ENCODE data around the gene E4F1. TPM values are rescaled to one million over a fixed set of nuclear protein-coding genes. Genes with fewer than 3 reads are reported as not detected.
A peak's percentile ranks its signal among the peaks of the same experiment; 100 is the strongest.

The E4F1 gene
- total and polyA plus RNA-seq, 5 donors from 2014 or later = 11.6 to 38.7 (median 14.9) TPM

- H3K4me3 Mint-ChIP-seq = no peak overlapping the region
- DNase-seq (no peak), ATAC-seq (ENCODE audit: low read depth in 2 of 2) (no peak)
- no peaks in the 10 kb centered on the region for H3K27me3 ChIP-seq (ENCODE audit: control insufficient read depth, insufficient read depth, low read length)
- H3K9me3 Mint-ChIP-seq = no peaks in the 10 kb centered on the region
- H3K36me3 ChIP-seq (ENCODE audit: control insufficient read depth, insufficient read depth, low read length) = no peaks in the 10 kb centered on the region
- peaks cover 3% of the 10 kb centered on the region for H3K36me3 Mint-ChIP-seq
- no peaks in the 10 kb centered on the region for H3K27me3 Mint-ChIP-seq
- H3K4me3 ChIP-seq (ENCODE audit: low read depth, low read length) = no peak overlapping the region
- H3K27ac Mint-ChIP-seq = no peak overlapping the region
- H3K4me1 ChIP-seq (ENCODE audit: control insufficient read depth, insufficient read depth, low read length, poor library complexity, severe bottlenecking) = no peaks in the 10 kb centered on the region
- no peaks in the 10 kb centered on the region for H3K9me3 ChIP-seq (ENCODE audit: control insufficient read depth in 2 of 2, low read length in 2 of 2)
- no peaks in the 10 kb centered on the region for H3K4me1 Mint-ChIP-seq
- H3K27ac ChIP-seq (ENCODE audit: insufficient read depth, low read length, poor library complexity, severe bottlenecking) = no peak overlapping the region
These were observed 59.6 kb downstream of the E4F1 start for GRCh38 chr16:2282866-2283555.

- H3K4me1 ChIP-seq (ENCODE audit: control insufficient read depth, insufficient read depth, low read length, poor library complexity, severe bottlenecking) = no peaks in the 10 kb centered on the region
- no peak overlapping the region for H3K27ac Mint-ChIP-seq
- H3K36me3 Mint-ChIP-seq = peaks cover 3% of the 10 kb centered on the region
- no peak overlapping the region for H3K27ac ChIP-seq (ENCODE audit: insufficient read depth, low read length, poor library complexity, severe bottlenecking)
- no peak for DNase-seq
- H3K27me3 Mint-ChIP-seq = no peaks in the 10 kb centered on the region
- ATAC-seq (ENCODE audit: low read depth in 2 of 2) = no peak
- H3K4me3 ChIP-seq (ENCODE audit: low read depth, low read length) = no peak overlapping the region
- no peaks in the 10 kb centered on the region for H3K27me3 ChIP-seq (ENCODE audit: control insufficient read depth, insufficient read depth, low read length)
- H3K4me1 Mint-ChIP-seq = no peaks in the 10 kb centered on the region
- H3K9me3 ChIP-seq (ENCODE audit: control insufficient read depth in 2 of 2, low read length in 2 of 2) = no peaks in the 10 kb centered on the region
- H3K9me3 Mint-ChIP-seq = no peaks in the 10 kb centered on the region
- no peaks in the 10 kb centered on the region for H3K36me3 ChIP-seq (ENCODE audit: control insufficient read depth, insufficient read depth, low read length)
- H3K4me3 Mint-ChIP-seq = no peak overlapping the region
These were observed 60.8 kb downstream of the E4F1 start for GRCh38 chr16:2284001-2284770.

GRCh38 chr16:2284797-2285576, 61.6 kb downstream of the E4F1 start:
- Mint-ChIP-seq H3K9me3 (no peaks in the 10 kb centered on the region), H3K4me1 (no peaks in the 10 kb centered on the region), H3K36me3 (peaks cover 6% of the 10 kb centered on the region), H3K27ac (peak overlapping the region in 1 of 3 donors; percentile 45), H3K4me3 (peak overlapping the region in 1 of 4 donors; percentile 63), H3K27me3 (no peaks in the 10 kb centered on the region)
- Histone ChIP-seq H3K4me1 (ENCODE audit: control insufficient read depth, insufficient read depth, low read length, poor library complexity, severe bottlenecking) (no peaks in the 10 kb centered on the region), H3K9me3 (ENCODE audit: control insufficient read depth in 2 of 2, low read length in 2 of 2) (no peaks in the 10 kb centered on the region), H3K4me3 (ENCODE audit: low read depth, low read length) (no peak overlapping the region), H3K27ac (ENCODE audit: insufficient read depth, low read length, poor library complexity, severe bottlenecking) (no peak overlapping the region), H3K27me3 (ENCODE audit: control insufficient read depth, insufficient read depth, low read length) (no peaks in the 10 kb centered on the region), H3K36me3 (ENCODE audit: control insufficient read depth, insufficient read depth, low read length) (no peaks in the 10 kb centered on the region)
- no peak for ATAC-seq (ENCODE audit: low read depth in 2 of 2)
- DNase-seq = no peak

Other genes starting within 250 kb of the E4F1 start
- 0.47 TPM for gene NOXO1, start 242.1 kb upstream of the E4F1 start, total RNA-seq
- gene NOXO1, start 242.1 kb upstream of the E4F1 start, polyA plus RNA-seq = under 1 TPM in 2 of 4 donors, not detected in 2; 0.16 to 0.35 TPM
- gene GFER, start 239.4 kb upstream of the E4F1 start, total RNA-seq = 18.4 TPM
- gene GFER, start 239.4 kb upstream of the E4F1 start, polyA plus RNA-seq = 10 to 100 TPM; 30.5 to 45.5 (median 36.5) TPM
- gene SYNGR3, start 233.6 kb upstream of the E4F1 start, total RNA-seq = 3.2 TPM
- 1 to 10 TPM in 2 of 4 donors, under 1 TPM in 1, not detected in 1; 0.82 to 1.8 (median 1.1) TPM for gene SYNGR3, start 233.6 kb upstream of the E4F1 start, polyA plus RNA-seq
- 48.2 TPM for gene ZNF598, start 213.8 kb upstream of the E4F1 start, total RNA-seq
- 1 to 10 TPM; 1.8 to 3.1 (median 2.9) TPM for gene ZNF598, start 213.8 kb upstream of the E4F1 start, polyA plus RNA-seq
- gene NPW, start 203.8 kb upstream of the E4F1 start, total RNA-seq = not detected
- not detected for gene NPW, start 203.8 kb upstream of the E4F1 start, polyA plus RNA-seq
- 1.5 TPM for gene NHERF2, start 196.7 kb upstream of the E4F1 start, total RNA-seq
- gene NHERF2, start 196.7 kb upstream of the E4F1 start, polyA plus RNA-seq = under 1 TPM; 0.09 to 0.86 (median 0.21) TPM
- 15.0 TPM for gene NTHL1, start 175.8 kb upstream of the E4F1 start, total RNA-seq
- gene NTHL1, start 175.8 kb upstream of the E4F1 start, polyA plus RNA-seq = 10 to 100 TPM; 24.7 to 52.7 (median 38.4) TPM
- gene TSC2, start 175.6 kb upstream of the E4F1 start, total RNA-seq = 133 TPM
- gene TSC2, start 175.6 kb upstream of the E4F1 start, polyA plus RNA-seq = 10 to 100 TPM; 22.7 to 26.6 (median 26.4) TPM
- 86.1 TPM for gene PKD1, start 87.7 kb upstream of the E4F1 start, total RNA-seq
- 1 to 10 TPM; 1.4 to 4.4 (median 2.6) TPM for gene PKD1, start 87.7 kb upstream of the E4F1 start, polyA plus RNA-seq
- gene RAB26, start 75.0 kb upstream of the E4F1 start, total RNA-seq = not detected
- gene RAB26, start 75.0 kb upstream of the E4F1 start, polyA plus RNA-seq = 1 to 10 TPM in 2 of 4 donors, under 1 TPM in 2; 0.38 to 1.2 (median 0.93) TPM
- gene TRAF7, start 67.8 kb upstream of the E4F1 start, total RNA-seq = 33.4 TPM
- gene TRAF7, start 67.8 kb upstream of the E4F1 start, polyA plus RNA-seq = 1 to 10 TPM; 4.0 to 7.3 (median 4.8) TPM
- not detected for gene CASKIN1, start 27.0 kb upstream of the E4F1 start, total RNA-seq
- gene CASKIN1, start 27.0 kb upstream of the E4F1 start, polyA plus RNA-seq = not detected
- gene MLST8, start 18.1 kb upstream of the E4F1 start, total RNA-seq = 23.5 TPM
- 10 to 100 TPM; 20.9 to 31.1 (median 24.3) TPM for gene MLST8, start 18.1 kb upstream of the E4F1 start, polyA plus RNA-seq
- gene BRICD5, start 12.7 kb upstream of the E4F1 start, total RNA-seq = 10.9 TPM
- under 1 TPM in 2 of 4 donors, not detected in 2; 0.08 to 0.33 TPM for gene BRICD5, start 12.7 kb upstream of the E4F1 start, polyA plus RNA-seq
- gene PGP, start 8.8 kb upstream of the E4F1 start, total RNA-seq = 14.2 TPM
- gene PGP, start 8.8 kb upstream of the E4F1 start, polyA plus RNA-seq = 10 to 100 TPM in 2 of 4 donors, 1 to 10 TPM in 2; 6.1 to 13.4 (median 8.8) TPM
- 0.37 TPM for gene DNASE1L2, start 12.9 kb downstream of the E4F1 start, total RNA-seq
- gene DNASE1L2, start 12.9 kb downstream of the E4F1 start, polyA plus RNA-seq = not detected
- 23.4 TPM for gene ECI1, start 28.0 kb downstream of the E4F1 start, total RNA-seq
- gene ECI1, start 28.0 kb downstream of the E4F1 start, polyA plus RNA-seq = 10 to 100 TPM; 49.0 to 62.8 (median 56.2) TPM
- 189 TPM for gene RNPS1, start 44.5 kb downstream of the E4F1 start, total RNA-seq
- gene RNPS1, start 44.5 kb downstream of the E4F1 start, polyA plus RNA-seq = 100 to 1,000 TPM; 189 to 230 (median 218) TPM
- gene ABCA3, start 117.1 kb downstream of the E4F1 start, total RNA-seq = 5.1 TPM
- gene ABCA3, start 117.1 kb downstream of the E4F1 start, polyA plus RNA-seq = 1 to 10 TPM; 1.1 to 2.2 (median 2.0) TPM
- 6.8 TPM for gene CCNF, start 205.9 kb downstream of the E4F1 start, total RNA-seq
- 1 to 10 TPM; 3.3 to 6.9 (median 5.8) TPM for gene CCNF, start 205.9 kb downstream of the E4F1 start, polyA plus RNA-seq
- not detected for gene TEDC2, start 236.5 kb downstream of the E4F1 start, total RNA-seq
- gene TEDC2, start 236.5 kb downstream of the E4F1 start, polyA plus RNA-seq = 1 to 10 TPM in 1 of 4 donors, under 1 TPM in 2, not detected in 1; 0.41 to 1.4 (median 0.67) TPM
- not detected for gene NTN3, start 247.7 kb downstream of the E4F1 start, total RNA-seq
- gene NTN3, start 247.7 kb downstream of the E4F1 start, polyA plus RNA-seq = not detected

Measured in CD4-positive, CD25-positive, alpha-beta regulatory T cell (primary cell).